Measurements from ENCODE around the gene RGS2. TPM values are rescaled to one million over a fixed set of nuclear protein-coding genes. Genes with fewer than 3 reads are reported as not detected.

RGS2 gene, protein sequence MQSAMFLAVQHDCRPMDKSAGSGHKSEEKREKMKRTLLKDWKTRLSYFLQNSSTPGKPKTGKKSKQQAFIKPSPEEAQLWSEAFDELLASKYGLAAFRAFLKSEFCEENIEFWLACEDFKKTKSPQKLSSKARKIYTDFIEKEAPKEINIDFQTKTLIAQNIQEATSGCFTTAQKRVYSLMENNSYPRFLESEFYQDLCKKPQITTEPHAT
- 6.6 and 27.9 TPM in 2 replicates for total RNA-seq

DNA sequence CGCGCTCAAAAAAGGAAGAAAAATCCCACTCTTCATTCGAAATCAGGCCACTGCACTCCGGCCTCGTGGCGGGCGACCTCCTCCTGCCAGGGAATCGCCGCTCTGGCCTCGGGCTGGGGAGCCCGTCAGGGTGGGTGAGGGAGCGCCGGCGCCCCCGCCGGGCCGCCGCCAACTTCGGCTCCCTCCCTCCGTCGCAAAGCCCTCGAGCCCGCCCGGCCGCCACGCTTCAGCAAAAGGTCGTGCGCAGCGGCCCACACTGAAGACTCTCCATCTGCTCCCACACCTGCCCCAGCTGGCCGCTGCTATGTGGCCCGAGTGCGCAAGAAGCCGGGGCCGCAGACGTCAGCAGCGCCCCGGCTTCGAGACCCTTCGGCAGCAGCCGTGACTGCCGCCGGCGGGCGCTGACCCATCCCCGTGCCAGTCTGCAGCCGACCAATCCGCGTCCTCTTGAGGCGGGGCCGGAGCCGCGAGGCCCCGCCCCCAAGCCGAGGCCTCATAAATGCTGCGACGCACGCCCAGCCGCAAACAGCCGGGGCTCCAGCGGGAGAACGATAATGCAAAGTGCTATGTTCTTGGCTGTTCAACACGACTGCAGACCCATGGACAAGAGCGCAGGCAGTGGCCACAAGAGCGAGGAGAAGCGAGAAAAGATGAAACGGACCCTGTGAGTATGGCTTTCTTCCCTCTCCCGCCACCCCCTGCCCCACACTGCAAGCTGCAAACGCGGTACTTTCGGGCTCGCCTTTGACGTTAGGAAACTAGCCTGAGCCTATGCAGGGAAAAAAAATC is at the start of gene RGS2:
TSS of gene RGS2 (plus strand) at position 522 of the 789 bp plus-strand sequence. CDS start at position 555, 33 bp downstream.

Other genes starting within 250 kb of the RGS2 start
- 1.6 TPM in 1 of 2 replicates, not detected in the other for gene RGS1, start 233.3 kb upstream of the RGS2 start, total RNA-seq
- not detected in 2 replicates for gene RGS13, start 172.9 kb upstream of the RGS2 start, total RNA-seq